Type B pancreatic cell (in vitro differentiated cells): ENCODE measurements around the gene UBL5. TPM values are rescaled to one million over a fixed set of nuclear protein-coding genes. Genes with fewer than 3 reads are reported as not detected.
A peak's percentile ranks its signal among the peaks of the same experiment; 100 is the strongest.
"Not testable (repeated sequence)": the region's sequence is repeated elsewhere in the genome, so short reads cannot be mapped to it uniquely, and the experiment has no call there.

Experiments
- DNase-seq: peaks from one replicate; pipeline ENCODE4 v3.0.0; 2021; ENCODE audit warnings: mixed read lengths; ENCODE audit not compliant: unreplicated experiment; ENCODE audit errors: extremely low spot score
- H3K27ac Mint-ChIP-seq: 2 replicates; pipeline ENCODE4 v1.8.0; 2021; ENCODE audit warnings: mild to moderate bottlenecking, mixed read lengths
- H3K27me3 Mint-ChIP-seq: 2 replicates; pipeline ENCODE4 v1.8.0; 2021; ENCODE audit warnings: mixed read lengths
- H3K36me3 Mint-ChIP-seq: 2 replicates; pipeline ENCODE4 v1.8.0; 2021; ENCODE audit warnings: mixed read lengths
- H3K4me1 Mint-ChIP-seq: one replicate; pipeline ENCODE4 v1.8.0; 2021; ENCODE audit warnings: mixed read lengths; ENCODE audit not compliant: unreplicated experiment
- H3K4me3 Mint-ChIP-seq: 2 replicates; pipeline ENCODE4 v1.8.0; 2021; ENCODE audit warnings: mild to moderate bottlenecking, mixed read lengths
- H3K9me3 Mint-ChIP-seq: 2 replicates; pipeline ENCODE4 v1.8.0; 2021; ENCODE audit warnings: mixed read lengths
- total RNA-seq: library from RNA; stranded (reverse); gene quantifications from 2 replicates; pipeline ENCODE4 v1.2.1, GENCODE V29; 2021; ENCODE audit warnings: low replicate concordance
- TF ChIP-seq, protein P1 (sequence below): fragments of 200-600 bp; sonication (generic); conservative IDR thresholded peaks from 2 replicates; pipeline ENCODE4 v1.5.0; 2021; ENCODE audit warnings: antibody characterized with exemption, mild to moderate bottlenecking

The UBL5 gene
- total RNA-seq, 1 donor from 2014 or later = 347 TPM

DNA sequence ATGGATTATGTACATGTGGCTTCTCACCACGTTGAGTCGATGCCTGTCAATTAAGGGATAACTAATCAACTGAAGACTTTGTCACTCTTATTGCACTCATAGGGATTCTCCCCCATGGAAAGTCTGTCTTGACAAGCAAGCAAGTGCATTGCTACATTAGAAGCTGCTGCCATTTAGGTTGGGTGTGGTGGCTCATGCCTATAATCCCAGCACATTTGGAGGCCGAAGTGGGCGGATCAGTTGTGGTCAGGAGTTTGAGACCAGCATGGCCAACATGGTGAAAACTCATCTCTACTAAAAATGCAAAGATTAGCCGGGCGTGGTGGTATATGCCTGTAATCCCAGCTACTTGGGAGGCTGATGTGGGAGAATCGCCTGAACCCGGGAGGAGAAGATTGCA lies 40.9 kb upstream of the UBL5 start:
- no peaks in the 10 kb centered on the region for H3K36me3 Mint-ChIP-seq
- no peaks in the 10 kb centered on the region for H3K27me3 Mint-ChIP-seq
- peaks cover 33% of the 10 kb centered on the region for H3K4me1 Mint-ChIP-seq

DNA sequence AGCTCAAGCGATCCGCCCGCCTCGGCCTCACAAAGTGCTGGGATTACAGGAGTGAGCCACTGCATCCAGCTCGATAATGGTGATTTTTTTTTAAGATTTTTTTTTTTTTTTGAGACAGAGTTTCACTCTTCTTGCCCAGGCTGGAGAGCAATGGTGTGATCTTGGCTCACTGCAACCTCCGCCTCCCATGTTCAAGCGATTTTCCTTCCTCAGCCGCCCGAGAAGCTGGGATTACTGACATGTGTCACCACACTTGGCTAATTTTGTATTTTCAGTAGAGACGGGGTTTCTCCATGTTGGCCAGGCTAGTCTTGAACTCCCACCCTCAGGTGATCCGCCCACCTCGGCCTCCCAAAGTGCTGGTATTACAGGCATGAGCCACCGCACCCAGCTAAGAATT lies 39.1 kb upstream of the UBL5 start:
- H3K4me3 Mint-ChIP-seq, H3K36me3 Mint-ChIP-seq, DNase-seq, H3K27me3 Mint-ChIP-seq, H3K9me3 Mint-ChIP-seq, H3K27ac Mint-ChIP-seq: not testable (repeated sequence)
- peaks cover 38% of the 10 kb centered on the region for H3K4me1 Mint-ChIP-seq

More for the DNA sequence above, 40.9 kb upstream of the UBL5 start:
- peak overlapping the region; percentile 79 for H3K4me3 Mint-ChIP-seq
- no peaks in the 10 kb centered on the region for H3K9me3 Mint-ChIP-seq
- DNase-seq = no peak
- peak overlapping the region; percentile 98 for H3K27ac Mint-ChIP-seq
- TF ChIP-seq, protein P1, sequence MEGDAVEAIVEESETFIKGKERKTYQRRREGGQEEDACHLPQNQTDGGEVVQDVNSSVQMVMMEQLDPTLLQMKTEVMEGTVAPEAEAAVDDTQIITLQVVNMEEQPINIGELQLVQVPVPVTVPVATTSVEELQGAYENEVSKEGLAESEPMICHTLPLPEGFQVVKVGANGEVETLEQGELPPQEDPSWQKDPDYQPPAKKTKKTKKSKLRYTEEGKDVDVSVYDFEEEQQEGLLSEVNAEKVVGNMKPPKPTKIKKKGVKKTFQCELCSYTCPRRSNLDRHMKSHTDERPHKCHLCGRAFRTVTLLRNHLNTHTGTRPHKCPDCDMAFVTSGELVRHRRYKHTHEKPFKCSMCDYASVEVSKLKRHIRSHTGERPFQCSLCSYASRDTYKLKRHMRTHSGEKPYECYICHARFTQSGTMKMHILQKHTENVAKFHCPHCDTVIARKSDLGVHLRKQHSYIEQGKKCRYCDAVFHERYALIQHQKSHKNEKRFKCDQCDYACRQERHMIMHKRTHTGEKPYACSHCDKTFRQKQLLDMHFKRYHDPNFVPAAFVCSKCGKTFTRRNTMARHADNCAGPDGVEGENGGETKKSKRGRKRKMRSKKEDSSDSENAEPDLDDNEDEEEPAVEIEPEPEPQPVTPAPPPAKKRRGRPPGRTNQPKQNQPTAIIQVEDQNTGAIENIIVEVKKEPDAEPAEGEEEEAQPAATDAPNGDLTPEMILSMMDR = no peak

DNA sequence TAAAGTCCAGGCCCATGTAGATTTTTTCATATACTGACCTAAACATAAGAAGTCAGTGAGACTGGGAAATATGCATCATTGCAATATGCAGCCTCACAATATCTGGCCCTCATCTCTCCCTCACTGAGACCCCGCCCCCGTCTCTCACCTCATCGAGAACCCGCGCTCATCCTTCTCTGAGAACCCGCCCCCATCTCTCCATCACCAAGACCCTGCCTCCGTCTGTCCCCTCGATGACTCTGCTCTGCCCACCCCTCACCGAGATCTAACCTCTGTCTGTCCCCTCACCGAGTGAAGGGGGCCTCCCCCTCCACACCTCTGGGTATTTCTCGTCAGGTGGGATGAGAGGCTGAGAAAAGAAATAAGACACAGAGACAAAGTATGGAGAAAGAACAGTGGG lies 38.7 kb upstream of the UBL5 start:
- Mint-ChIP-seq H3K27me3 (no peaks in the 10 kb centered on the region), H3K9me3 (no peaks in the 10 kb centered on the region), H3K4me3 (peak overlapping the region; percentile 81), H3K4me1 (peaks cover 35% of the 10 kb centered on the region), H3K27ac (peak overlapping the region; percentile 82), H3K36me3 (no peaks in the 10 kb centered on the region)
- TF ChIP-seq, protein P1 = no peak
- DNase-seq = no peak

DNA sequence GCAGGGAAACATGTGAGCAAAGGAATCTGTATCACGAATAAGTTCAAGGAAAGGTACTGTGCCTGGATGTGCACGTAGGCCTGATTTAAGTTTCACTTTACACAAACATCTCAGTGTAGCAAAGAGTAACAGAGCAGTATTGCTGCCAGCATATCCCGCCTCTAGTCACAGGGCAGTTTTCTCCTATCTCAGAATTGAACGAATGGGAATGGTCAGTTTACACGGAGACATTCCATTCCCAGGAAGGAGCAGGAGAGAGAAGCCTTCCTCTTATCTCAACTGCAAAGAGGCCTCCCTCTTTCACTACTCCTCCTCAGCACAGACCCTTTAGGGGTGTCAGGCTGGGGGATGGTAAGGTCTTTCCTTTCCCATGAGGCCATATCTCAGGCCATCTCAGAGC lies 38.1 kb upstream of the UBL5 start:
- H3K36me3 Mint-ChIP-seq, H3K27me3 Mint-ChIP-seq, DNase-seq, H3K9me3 Mint-ChIP-seq: not testable (repeated sequence)
- H3K4me1 Mint-ChIP-seq = peaks cover 30% of the 10 kb centered on the region
- peak overlapping the region; percentile 81 for H3K4me3 Mint-ChIP-seq
- peak overlapping the region; percentile 82 for H3K27ac Mint-ChIP-seq

DNA sequence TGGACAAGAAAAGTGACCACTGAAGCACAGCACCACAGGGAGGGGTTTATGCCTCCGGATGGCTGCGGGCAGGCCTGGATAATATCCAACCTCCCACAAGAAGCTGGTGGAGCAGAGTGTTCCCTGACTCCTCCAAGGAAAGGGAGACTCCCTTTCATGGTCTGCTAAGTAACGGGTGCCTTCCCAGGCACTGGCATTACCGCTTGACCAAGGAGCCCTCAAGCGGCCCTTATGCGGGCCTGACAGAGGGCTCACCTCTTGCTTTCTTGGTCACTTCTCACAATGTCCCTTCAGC lies 36.7 kb upstream of the UBL5 start:
- Mint-ChIP-seq H3K4me1 (peaks cover 27% of the 10 kb centered on the region), H3K4me3 (peak overlapping the region; percentile 57), H3K27ac (peak overlapping the region; percentile 93)
- not testable (repeated sequence) for H3K36me3 Mint-ChIP-seq, DNase-seq, H3K9me3 Mint-ChIP-seq, H3K27me3 Mint-ChIP-seq

DNA sequence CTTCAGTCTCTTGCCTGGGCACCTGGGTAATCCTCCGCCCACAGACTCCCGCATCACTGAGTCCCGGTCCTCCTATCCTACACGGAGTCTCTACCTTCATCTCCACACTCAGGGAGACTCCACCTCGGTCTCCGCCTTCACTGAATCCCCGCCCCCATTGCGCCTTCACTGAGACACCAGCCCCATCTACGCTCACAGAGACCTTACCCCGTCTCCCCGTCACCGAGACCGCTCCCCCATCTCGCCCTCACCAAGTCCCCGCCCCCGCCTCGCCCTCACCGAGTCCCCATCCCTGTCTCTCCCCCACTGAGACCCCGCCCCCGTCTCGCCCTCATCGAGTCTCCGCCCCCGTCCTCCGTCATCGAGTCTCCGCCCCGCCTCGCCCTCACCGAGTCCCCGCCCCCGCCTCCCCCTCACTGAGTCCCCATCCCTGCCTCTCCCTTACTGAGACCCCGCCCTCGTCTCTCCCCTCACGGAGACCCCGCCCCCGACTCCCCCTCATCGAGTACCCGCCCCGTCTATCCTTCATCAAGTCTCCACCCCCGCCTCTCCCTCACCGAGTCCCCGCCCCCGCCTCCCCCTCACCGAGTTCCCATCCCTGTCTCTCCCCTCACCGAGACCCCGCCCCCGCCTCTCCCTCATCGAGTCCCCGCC lies 36.0 kb upstream of the UBL5 start:
- Mint-ChIP-seq H3K27ac (peak overlapping the region; percentile 93), H3K4me1 (peaks cover 32% of the 10 kb centered on the region), H3K9me3 (no peaks in the 10 kb centered on the region), H3K27me3 (no peaks in the 10 kb centered on the region), H3K4me3 (peak overlapping the region; percentile 93), H3K36me3 (no peaks in the 10 kb centered on the region)
- peak; percentile 93 for DNase-seq
- TF ChIP-seq, protein P1 = no peak

DNA sequence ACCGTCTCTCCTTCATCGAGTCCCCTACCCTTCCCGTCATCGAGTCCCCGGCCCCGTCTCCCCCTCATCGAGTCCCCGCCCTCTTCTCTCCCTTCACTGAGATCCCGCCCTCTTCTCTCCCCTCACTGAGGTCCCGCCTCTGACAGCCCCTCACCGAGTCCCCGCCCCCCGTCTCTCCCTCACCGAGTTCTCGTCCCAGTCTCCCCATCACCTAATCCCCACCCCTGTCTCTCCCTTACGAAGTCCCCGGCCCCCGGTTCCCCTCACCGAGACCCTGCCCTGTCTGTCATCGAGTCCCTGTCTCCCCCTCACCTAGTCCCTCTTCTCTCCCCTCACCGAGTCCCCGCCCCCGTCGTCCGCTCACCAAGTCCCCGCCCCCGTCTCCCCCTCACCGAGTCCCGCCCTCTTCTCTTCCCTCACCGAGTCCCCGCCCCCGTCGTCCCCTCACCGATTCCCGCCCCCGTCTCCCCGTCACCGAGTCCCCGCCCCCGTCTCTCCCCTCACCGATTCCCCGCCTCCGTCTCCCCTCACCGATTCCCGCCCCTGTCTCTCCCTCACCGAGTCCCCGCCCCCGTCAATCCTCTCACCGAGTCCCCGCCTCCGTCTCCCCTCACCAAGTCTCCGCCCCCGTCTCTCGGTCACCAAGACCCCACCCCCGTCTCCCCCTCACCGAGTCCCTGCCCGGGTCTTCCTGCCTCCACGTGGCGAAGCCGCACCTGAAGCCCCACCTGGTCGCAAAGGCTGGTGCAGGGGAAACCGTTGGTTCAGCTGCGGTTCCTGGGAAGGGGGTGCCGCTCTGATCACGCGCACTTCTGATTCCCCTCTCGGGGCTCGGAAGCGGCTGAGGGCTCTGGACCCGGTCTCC lies 35.3 kb upstream of the UBL5 start:
- Mint-ChIP-seq H3K4me1 (peaks cover 32% of the 10 kb centered on the region), H3K27ac (peak overlapping the region; percentile 93), H3K27me3 (no peaks in the 10 kb centered on the region), H3K36me3 (no peaks in the 10 kb centered on the region), H3K9me3 (no peaks in the 10 kb centered on the region), H3K4me3 (peak overlapping the region; percentile 93)
- TF ChIP-seq, protein P1 = no peak
- peak; percentile 92 for DNase-seq
